PC-3 (cell line): ENCODE results near the gene STAG1. TPM values are rescaled to one million over a fixed set of nuclear protein-coding genes. Genes with fewer than 3 reads are reported as not detected.

ENCODE experiments used
- ATAC-seq: fragments of 200-7000 bp; cut with Tn5 transposase; 2 replicates; pipeline ENCODE4 v1.9.1; 2020; ENCODE audit warnings: mild to moderate bottlenecking, moderate library complexity
- BruUV-seq: library from RNA; stranded (reverse); fragments of 400-500 nt; replicated peaks from 2 replicates; lab custom pipeline; 2021; lab: Mats Ljungman, UMichigan
- CTCF ChIA-PET: fragments of 300-600 bp; sonication (Branson Sonifier 250); formaldehyde crosslinking; loops from one replicate; lab custom pipeline; 2022; ENCODE audit warnings: antibody characterized with exemption; lab: Charles Lee
- POLR2A ChIA-PET: fragments of 300-600 bp; sonication (Branson Sonifier 250); formaldehyde crosslinking; loops from one replicate; lab custom pipeline; 2022; ENCODE audit warnings: antibody characterized with exemption; ENCODE audit not compliant: unreplicated experiment; lab: Charles Lee
- DNase-seq: peaks from one replicate; pipeline ENCODE4 v3.0.0-alpha.2; 2015
- H2AFZ ChIP-seq: fragments of 300-600 bp; sonication (generic); 2 replicates; pipeline ENCODE4 v1.6.0; 2016; ENCODE audit warnings: antibody characterized with exemption, low read length
- H3F3A ChIP-seq: fragments of 300-600 bp; sonication (generic); one replicate; pipeline ENCODE4 v1.6.0; 2017; ENCODE audit warnings: antibody characterized with exemption, low read length, control low read depth, mild to moderate bottlenecking; ENCODE audit not compliant: unreplicated experiment
- H3K27ac ChIP-seq: fragments of 300-600 bp; sonication (generic); 2 replicates; pipeline ENCODE4 v1.5.1; 2016; ENCODE audit warnings: mild to moderate bottlenecking, low read length
- H3K27me3 ChIP-seq: fragments of 300-600 bp; sonication (generic); 2 replicates; pipeline ENCODE4 v1.6.1; 2016; ENCODE audit warnings: low read length, mixed read lengths
- H3K36me3 ChIP-seq: fragments of 300-600 bp; sonication (generic); 2 replicates; pipeline ENCODE4 v1.6.1; 2016; ENCODE audit warnings: low read depth, mixed run types, low read length, mixed read lengths
- H3K4me1 ChIP-seq: fragments of 300-600 bp; sonication (generic); 2 replicates; pipeline ENCODE4 v1.5.1; 2016; ENCODE audit warnings: low read length; ENCODE audit not compliant: insufficient read depth
- H3K4me2 ChIP-seq: fragments of 300-600 bp; sonication (generic); 2 replicates; pipeline ENCODE4 v1.6.0; 2016; ENCODE audit warnings: low read length
- H3K4me3 ChIP-seq: fragments of 300-600 bp; sonication (generic); 2 replicates; pipeline ENCODE4 v1.5.1; 2016; ENCODE audit warnings: mild to moderate bottlenecking, low read length, mixed read lengths
- H3K79me2 ChIP-seq: fragments of 300-600 bp; sonication (generic); 2 replicates; pipeline ENCODE4 v1.6.1; 2017; ENCODE audit warnings: low read length, mixed read lengths
- H3K9ac ChIP-seq: fragments of 300-600 bp; sonication (generic); 2 replicates; pipeline ENCODE4 v1.6.0; 2016; ENCODE audit warnings: mild to moderate bottlenecking, low read length
- H3K9me2 ChIP-seq: fragments of 300-600 bp; sonication (generic); replicated peaks from 2 replicates; pipeline ENCODE4 v1.6.1; 2016; ENCODE audit warnings: mixed run types, low read length, mixed read lengths
- H3K9me3 ChIP-seq: fragments of 300-600 bp; sonication (generic); 2 replicates; pipeline ENCODE4 v1.6.1; 2016; ENCODE audit warnings: low read length, mixed read lengths
- H4K20me1 ChIP-seq: fragments of 300-600 bp; sonication (generic); 2 replicates; pipeline ENCODE4 v1.6.1; 2016; ENCODE audit warnings: low read length, mixed read lengths
- EZH2 ChIP-seq: fragments of 300-600 bp; sonication (generic); IDR thresholded peaks from one replicate; pipeline ENCODE4 v1.6.1; 2017; ENCODE audit warnings: antibody characterized with exemption, mild to moderate bottlenecking, low read length; ENCODE audit not compliant: unreplicated experiment
- EZH2phosphoT487 ChIP-seq: fragments of 300-600 bp; sonication (generic); IDR thresholded peaks from 2 replicates; pipeline ENCODE4 v1.6.1; 2018; ENCODE audit warnings: mild to moderate bottlenecking, antibody characterized with exemption, low read length, borderline replicate concordance
- intact Hi-C: fragments of 100-400 bp; cut with micrococcal nuclease; formaldehyde crosslinking; loops from 2 replicates; pipeline ENCODE4 v1.9.0; 2023
- total RNA-seq: library from RNA; depleted of rRNA; stranded (reverse); fragments of >200 nt; gene quantifications from 2 replicates; pipeline ENCODE4 v1.2.3, GENCODE V29; 2014
- TF ChIP-seq, protein P1 (sequence below): fragments of 300-600 bp; sonication (generic); conservative IDR thresholded peaks from 2 replicates; pipeline ENCODE4 v1.5.1; 2017; ENCODE audit warnings: antibody characterized with exemption, low read depth, mild to moderate bottlenecking, low read length

The STAG1 gene
- total RNA-seq, 1 experiment from 2014 or later, result 14.6 TPM

GRCh38 chr3:136296960-136297359 lies 455.2 kb downstream of the STAG1 start:
- H3K4me1 ChIP-seq, result no peaks in the 10 kb centered on the region
- no peak for TF ChIP-seq EZH2phosphoT487
- TF ChIP-seq, protein P1, sequence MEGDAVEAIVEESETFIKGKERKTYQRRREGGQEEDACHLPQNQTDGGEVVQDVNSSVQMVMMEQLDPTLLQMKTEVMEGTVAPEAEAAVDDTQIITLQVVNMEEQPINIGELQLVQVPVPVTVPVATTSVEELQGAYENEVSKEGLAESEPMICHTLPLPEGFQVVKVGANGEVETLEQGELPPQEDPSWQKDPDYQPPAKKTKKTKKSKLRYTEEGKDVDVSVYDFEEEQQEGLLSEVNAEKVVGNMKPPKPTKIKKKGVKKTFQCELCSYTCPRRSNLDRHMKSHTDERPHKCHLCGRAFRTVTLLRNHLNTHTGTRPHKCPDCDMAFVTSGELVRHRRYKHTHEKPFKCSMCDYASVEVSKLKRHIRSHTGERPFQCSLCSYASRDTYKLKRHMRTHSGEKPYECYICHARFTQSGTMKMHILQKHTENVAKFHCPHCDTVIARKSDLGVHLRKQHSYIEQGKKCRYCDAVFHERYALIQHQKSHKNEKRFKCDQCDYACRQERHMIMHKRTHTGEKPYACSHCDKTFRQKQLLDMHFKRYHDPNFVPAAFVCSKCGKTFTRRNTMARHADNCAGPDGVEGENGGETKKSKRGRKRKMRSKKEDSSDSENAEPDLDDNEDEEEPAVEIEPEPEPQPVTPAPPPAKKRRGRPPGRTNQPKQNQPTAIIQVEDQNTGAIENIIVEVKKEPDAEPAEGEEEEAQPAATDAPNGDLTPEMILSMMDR, result no peak
- TF ChIP-seq EZH2, result no peak
- ATAC-seq (no peak), DNase-seq (no peak)
- H2AFZ ChIP-seq, result no peak overlapping the region
- no peaks in the 10 kb centered on the region for H3F3A ChIP-seq
- H3K4me2 ChIP-seq, result no peak overlapping the region
- H4K20me1 ChIP-seq, result no peaks in the 10 kb centered on the region
- no peaks in the 10 kb centered on the region for H3K79me2 ChIP-seq
- intact Hi-C loops, result no loop called here
- no TSS peak for BruUV-seq
- H3K27me3 ChIP-seq, result no peaks in the 10 kb centered on the region
- H3K9me2 ChIP-seq, result no peaks in the 10 kb centered on the region
- no peaks in the 10 kb centered on the region for H3K9me3 ChIP-seq
- H3K27ac ChIP-seq, result no peak overlapping the region
- H3K9ac ChIP-seq, result no peak overlapping the region
- CTCF ChIA-PET, result no interaction called here
- POLR2A ChIA-PET, result no interaction called here
- peaks cover 5% of the 10 kb centered on the region; the same call in 1 of the 2 replicates for H3K36me3 ChIP-seq
- H3K4me3 ChIP-seq, result no peak overlapping the region

GRCh38 chr3:136294176-136294575 lies 458.0 kb downstream of the STAG1 start:
- H3K4me2 ChIP-seq, result no peak overlapping the region
- BruUV-seq, result no TSS peak
- POLR2A ChIA-PET, result no interaction called here
- H2AFZ ChIP-seq, result no peak overlapping the region
- H3K36me3 ChIP-seq, result no peaks in the 10 kb centered on the region
- ATAC-seq (no peak), DNase-seq (no peak)
- no peaks in the 10 kb centered on the region for H3K79me2 ChIP-seq
- H3K4me3 ChIP-seq, result no peak overlapping the region
- no peaks in the 10 kb centered on the region for H3K4me1 ChIP-seq
- no peaks in the 10 kb centered on the region for H3K9me2 ChIP-seq
- CTCF ChIA-PET, result interaction anchor here (0.6 kb wide), 1 partner anchor 224 kb away, joined by 3 read pairs; no protein-coding TSS in a partner anchor
- no peaks in the 10 kb centered on the region for H4K20me1 ChIP-seq
- no peak overlapping the region for H3K27ac ChIP-seq
- no peaks in the 10 kb centered on the region for H3K9me3 ChIP-seq
- TF ChIP-seq, protein P1, result no peak
- TF ChIP-seq EZH2phosphoT487, result no peak
- TF ChIP-seq EZH2, result no peak
- H3K9ac ChIP-seq, result no peak overlapping the region
- H3F3A ChIP-seq, result no peaks in the 10 kb centered on the region
- intact Hi-C loops, result no loop called here
- H3K27me3 ChIP-seq, result no peaks in the 10 kb centered on the region

DNA sequence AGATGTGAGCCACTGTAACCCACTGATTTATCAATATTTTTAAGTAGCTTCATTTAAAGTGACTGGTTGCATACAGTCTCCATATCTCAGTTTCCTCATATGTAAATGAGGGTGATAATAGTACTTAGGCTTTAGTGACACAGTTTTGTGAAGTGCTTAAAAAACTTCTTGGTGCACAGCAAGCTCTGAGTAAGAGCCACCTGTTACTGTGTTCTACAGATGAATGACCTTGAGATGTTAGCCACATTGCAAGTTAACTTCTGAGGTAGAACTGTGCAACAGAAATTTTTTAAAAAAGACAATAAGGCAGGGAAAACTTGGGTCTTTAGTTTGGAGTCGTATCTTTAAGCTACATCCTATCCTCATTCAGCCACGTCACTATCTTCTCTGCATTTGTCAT lies 458.9 kb downstream of the STAG1 start:
- H3K9ac ChIP-seq, result no peak overlapping the region
- CTCF ChIA-PET, result no interaction called here

More for the DNA sequence above, 458.9 kb downstream of the STAG1 start:
- BruUV-seq, result no TSS peak
- H3K27me3 ChIP-seq, result no peaks in the 10 kb centered on the region
- TF ChIP-seq EZH2phosphoT487, result no peak
- no peak for TF ChIP-seq EZH2
- H3K4me1 ChIP-seq, result no peaks in the 10 kb centered on the region
- H4K20me1 ChIP-seq, result no peaks in the 10 kb centered on the region
- no peak overlapping the region for H2AFZ ChIP-seq
- H3K4me3 ChIP-seq, result no peak overlapping the region
- no peak overlapping the region for H3K27ac ChIP-seq
- no peaks in the 10 kb centered on the region for H3F3A ChIP-seq
- DNase-seq, result no peak
- POLR2A ChIA-PET, result no interaction called here
- no peak for ATAC-seq
- H3K9me3 ChIP-seq, result no peaks in the 10 kb centered on the region
- no peaks in the 10 kb centered on the region for H3K36me3 ChIP-seq
- H3K4me2 ChIP-seq, result no peak overlapping the region
- H3K9me2 ChIP-seq, result no peaks in the 10 kb centered on the region
- H3K79me2 ChIP-seq, result no peaks in the 10 kb centered on the region
- intact Hi-C loops, result no loop called here
